Measurements from ENCODE around the gene SELENOH.

Gene SELENOH

GRCh38 chr11:57781529-57781943 lies 40.2 kb downstream of the SELENOH start:
- no peak for DNase-seq (ENCODE audit: low read depth)

- DNase-seq (ENCODE audit: low read depth): no peak
Observed at GRCh38 chr11:57785072-57785471, 43.8 kb downstream of the SELENOH start.

- DNase-seq (ENCODE audit: low read depth): no peak
Observed at GRCh38 chr11:57786436-57786835, 45.1 kb downstream of the SELENOH start.

- DNase-seq (ENCODE audit: low read depth): no peak
Observed at GRCh38 chr11:57787006-57787604, 45.8 kb downstream of the SELENOH start.

GRCh38 chr11:57787920-57788702 lies 46.8 kb downstream of the SELENOH start:
- DNase-seq (ENCODE audit: low read depth): no peak

GRCh38 chr11:57788703-57789088 lies 47.4 kb downstream of the SELENOH start:
- no peak for DNase-seq (ENCODE audit: low read depth)

GRCh38 chr11:57791321-57792059 lies 50.2 kb downstream of the SELENOH start:
- no peak for DNase-seq (ENCODE audit: low read depth)

GRCh38 chr11:57792060-57792541 lies 50.8 kb downstream of the SELENOH start:
- peak; percentile 81 for DNase-seq (ENCODE audit: low read depth)

- DNase-seq (ENCODE audit: low read depth): no peak
Observed at GRCh38 chr11:57792870-57793269, 51.6 kb downstream of the SELENOH start.

Data from T follicular helper cell (primary cell).